SK-N-SH (cell line): ENCODE measurements around the gene KLHL26.

Source experiments
- CHD2 ChIP-seq: fragments of 150-350 bp; IDR thresholded peaks from 2 replicates; pipeline ENCODE4 v1.6.1; 2018; ENCODE audit warnings: low read length; ENCODE audit not compliant: partially characterized antibody
- GABPA ChIP-seq: IDR thresholded peaks from 2 replicates; pipeline ENCODE4 v1.4.0; 2012; ENCODE audit warnings: low read depth, mild to moderate bottlenecking
- POLR2AphosphoS5 ChIP-seq: IDR thresholded peaks from 2 replicates; pipeline ENCODE4 v1.6.1; 2012; ENCODE audit warnings: low read depth, low read length
- RAD21 ChIP-seq: IDR thresholded peaks from 2 replicates; pipeline ENCODE4 v1.6.1; 2012; ENCODE audit warnings: mild to moderate bottlenecking, low read length
- RCOR1 ChIP-seq: fragments of 150-350 bp; IDR thresholded peaks from 2 replicates; pipeline ENCODE4 v1.6.1; 2017; ENCODE audit warnings: antibody characterized with exemption, low read length
- RFX5 ChIP-seq: IDR thresholded peaks from 2 replicates; pipeline ENCODE4 v1.6.1; 2012; ENCODE audit warnings: mild to moderate bottlenecking, improper control_type of control experiment, low read length
- SMC3 ChIP-seq: IDR thresholded peaks from 2 replicates; pipeline ENCODE4 v1.6.1; 2012; ENCODE audit warnings: low read depth, low read length, improper control_type of control experiment
- TAF1 ChIP-seq: IDR thresholded peaks from 2 replicates; pipeline ENCODE4 v1.6.1; 2012; ENCODE audit warnings: low read depth, mild to moderate bottlenecking, low read length, moderate library complexity, borderline replicate concordance
- YY1 ChIP-seq: IDR thresholded peaks from 2 replicates; pipeline ENCODE4 v1.4.0; 2012; ENCODE audit warnings: low read depth, mild to moderate bottlenecking
- TF ChIP-seq, protein P1 (sequence below): fragments of 200-600 bp; sonication (generic); IDR thresholded peaks from 2 replicates; pipeline ENCODE4 v1.6.1; 2017; ENCODE audit warnings: antibody characterized with exemption, mild to moderate bottlenecking, moderate library complexity
- TF ChIP-seq, protein P2 (sequence below): IDR thresholded peaks from 2 replicates; pipeline ENCODE4 v1.6.1; 2012; ENCODE audit warnings: mild to moderate bottlenecking, low read depth, low read length, moderate library complexity
- TF ChIP-seq, protein P3 (sequence below): IDR thresholded peaks from 2 replicates; pipeline ENCODE4 v1.4.0; 2012; ENCODE audit warnings: low read depth, borderline replicate concordance
- TF ChIP-seq, protein P4 (sequence below): IDR thresholded peaks from 2 replicates; pipeline ENCODE4; 2012

DNA sequence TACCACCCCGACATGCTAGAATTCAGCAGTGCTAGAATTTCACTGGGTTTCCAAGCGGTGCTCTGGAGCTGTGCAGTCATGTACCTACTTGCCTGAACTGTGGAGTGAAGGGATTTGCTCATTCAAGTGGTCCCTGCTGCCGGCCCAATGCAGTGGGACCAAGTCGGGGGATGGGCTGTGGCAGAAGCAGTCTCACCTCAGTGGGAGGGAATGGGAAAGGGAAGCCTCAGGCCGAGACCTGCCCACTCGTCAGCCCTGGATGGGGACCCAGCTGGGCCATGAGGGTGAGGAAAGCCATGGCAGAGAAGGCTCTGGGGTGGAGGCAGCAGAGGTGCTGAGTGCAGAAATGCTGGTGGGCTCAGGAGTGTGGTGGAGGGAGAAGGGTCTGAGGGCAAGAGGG, 14.9 kb downstream of the KLHL26 start:
- TF ChIP-seq, protein P1, sequence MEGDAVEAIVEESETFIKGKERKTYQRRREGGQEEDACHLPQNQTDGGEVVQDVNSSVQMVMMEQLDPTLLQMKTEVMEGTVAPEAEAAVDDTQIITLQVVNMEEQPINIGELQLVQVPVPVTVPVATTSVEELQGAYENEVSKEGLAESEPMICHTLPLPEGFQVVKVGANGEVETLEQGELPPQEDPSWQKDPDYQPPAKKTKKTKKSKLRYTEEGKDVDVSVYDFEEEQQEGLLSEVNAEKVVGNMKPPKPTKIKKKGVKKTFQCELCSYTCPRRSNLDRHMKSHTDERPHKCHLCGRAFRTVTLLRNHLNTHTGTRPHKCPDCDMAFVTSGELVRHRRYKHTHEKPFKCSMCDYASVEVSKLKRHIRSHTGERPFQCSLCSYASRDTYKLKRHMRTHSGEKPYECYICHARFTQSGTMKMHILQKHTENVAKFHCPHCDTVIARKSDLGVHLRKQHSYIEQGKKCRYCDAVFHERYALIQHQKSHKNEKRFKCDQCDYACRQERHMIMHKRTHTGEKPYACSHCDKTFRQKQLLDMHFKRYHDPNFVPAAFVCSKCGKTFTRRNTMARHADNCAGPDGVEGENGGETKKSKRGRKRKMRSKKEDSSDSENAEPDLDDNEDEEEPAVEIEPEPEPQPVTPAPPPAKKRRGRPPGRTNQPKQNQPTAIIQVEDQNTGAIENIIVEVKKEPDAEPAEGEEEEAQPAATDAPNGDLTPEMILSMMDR, result no peak
- TF ChIP-seq SMC3 (no peak), TAF1 (no peak), CHD2 (no peak), RFX5 (no peak), POLR2AphosphoS5 (no peak), YY1 (no peak), GABPA (no peak), RCOR1 (no peak), RAD21 (no peak)
- TF ChIP-seq, protein P2, sequence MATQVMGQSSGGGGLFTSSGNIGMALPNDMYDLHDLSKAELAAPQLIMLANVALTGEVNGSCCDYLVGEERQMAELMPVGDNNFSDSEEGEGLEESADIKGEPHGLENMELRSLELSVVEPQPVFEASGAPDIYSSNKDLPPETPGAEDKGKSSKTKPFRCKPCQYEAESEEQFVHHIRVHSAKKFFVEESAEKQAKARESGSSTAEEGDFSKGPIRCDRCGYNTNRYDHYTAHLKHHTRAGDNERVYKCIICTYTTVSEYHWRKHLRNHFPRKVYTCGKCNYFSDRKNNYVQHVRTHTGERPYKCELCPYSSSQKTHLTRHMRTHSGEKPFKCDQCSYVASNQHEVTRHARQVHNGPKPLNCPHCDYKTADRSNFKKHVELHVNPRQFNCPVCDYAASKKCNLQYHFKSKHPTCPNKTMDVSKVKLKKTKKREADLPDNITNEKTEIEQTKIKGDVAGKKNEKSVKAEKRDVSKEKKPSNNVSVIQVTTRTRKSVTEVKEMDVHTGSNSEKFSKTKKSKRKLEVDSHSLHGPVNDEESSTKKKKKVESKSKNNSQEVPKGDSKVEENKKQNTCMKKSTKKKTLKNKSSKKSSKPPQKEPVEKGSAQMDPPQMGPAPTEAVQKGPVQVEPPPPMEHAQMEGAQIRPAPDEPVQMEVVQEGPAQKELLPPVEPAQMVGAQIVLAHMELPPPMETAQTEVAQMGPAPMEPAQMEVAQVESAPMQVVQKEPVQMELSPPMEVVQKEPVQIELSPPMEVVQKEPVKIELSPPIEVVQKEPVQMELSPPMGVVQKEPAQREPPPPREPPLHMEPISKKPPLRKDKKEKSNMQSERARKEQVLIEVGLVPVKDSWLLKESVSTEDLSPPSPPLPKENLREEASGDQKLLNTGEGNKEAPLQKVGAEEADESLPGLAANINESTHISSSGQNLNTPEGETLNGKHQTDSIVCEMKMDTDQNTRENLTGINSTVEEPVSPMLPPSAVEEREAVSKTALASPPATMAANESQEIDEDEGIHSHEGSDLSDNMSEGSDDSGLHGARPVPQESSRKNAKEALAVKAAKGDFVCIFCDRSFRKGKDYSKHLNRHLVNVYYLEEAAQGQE, result no peak
- TF ChIP-seq, protein P3, sequence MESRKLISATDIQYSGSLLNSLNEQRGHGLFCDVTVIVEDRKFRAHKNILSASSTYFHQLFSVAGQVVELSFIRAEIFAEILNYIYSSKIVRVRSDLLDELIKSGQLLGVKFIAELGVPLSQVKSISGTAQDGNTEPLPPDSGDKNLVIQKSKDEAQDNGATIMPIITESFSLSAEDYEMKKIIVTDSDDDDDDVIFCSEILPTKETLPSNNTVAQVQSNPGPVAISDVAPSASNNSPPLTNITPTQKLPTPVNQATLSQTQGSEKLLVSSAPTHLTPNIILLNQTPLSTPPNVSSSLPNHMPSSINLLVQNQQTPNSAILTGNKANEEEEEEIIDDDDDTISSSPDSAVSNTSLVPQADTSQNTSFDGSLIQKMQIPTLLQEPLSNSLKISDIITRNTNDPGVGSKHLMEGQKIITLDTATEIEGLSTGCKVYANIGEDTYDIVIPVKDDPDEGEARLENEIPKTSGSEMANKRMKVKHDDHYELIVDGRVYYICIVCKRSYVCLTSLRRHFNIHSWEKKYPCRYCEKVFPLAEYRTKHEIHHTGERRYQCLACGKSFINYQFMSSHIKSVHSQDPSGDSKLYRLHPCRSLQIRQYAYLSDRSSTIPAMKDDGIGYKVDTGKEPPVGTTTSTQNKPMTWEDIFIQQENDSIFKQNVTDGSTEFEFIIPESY, result no peak
- TF ChIP-seq, protein P4, sequence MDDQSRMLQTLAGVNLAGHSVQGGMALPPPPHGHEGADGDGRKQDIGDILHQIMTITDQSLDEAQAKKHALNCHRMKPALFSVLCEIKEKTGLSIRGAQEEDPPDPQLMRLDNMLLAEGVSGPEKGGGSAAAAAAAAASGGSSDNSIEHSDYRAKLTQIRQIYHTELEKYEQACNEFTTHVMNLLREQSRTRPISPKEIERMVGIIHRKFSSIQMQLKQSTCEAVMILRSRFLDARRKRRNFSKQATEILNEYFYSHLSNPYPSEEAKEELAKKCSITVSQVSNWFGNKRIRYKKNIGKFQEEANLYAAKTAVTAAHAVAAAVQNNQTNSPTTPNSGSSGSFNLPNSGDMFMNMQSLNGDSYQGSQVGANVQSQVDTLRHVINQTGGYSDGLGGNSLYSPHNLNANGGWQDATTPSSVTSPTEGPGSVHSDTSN, result no peak
